Subcutaneous adipose tissue (tissue), 4 donors: ENCODE data around the gene DGKG. TPM values are rescaled to one million over a fixed set of nuclear protein-coding genes. Genes with fewer than 3 reads are reported as not detected.

ENCODE experiments used
- total RNA-seq, 4 donors: library from RNA; depleted of rRNA; stranded (reverse); fragments of >200 nt; gene quantifications; one replicate each; pipeline ENCODE4 v1.1.0, GENCODE V29; 2016
- TF ChIP-seq, protein P1 (sequence below): fragments of 450-650 bp; IDR thresholded peaks from one replicate; pipeline ENCODE4 v1.5.1; 2016; ENCODE audit warnings: low read depth, mild to moderate bottlenecking, control low read depth, antibody characterized with exemption, moderate library complexity

DGKG gene
- total RNA-seq, 4 donors from 2014 or later: 0.49 to 3.1 (median 1.8) TPM

DNA sequence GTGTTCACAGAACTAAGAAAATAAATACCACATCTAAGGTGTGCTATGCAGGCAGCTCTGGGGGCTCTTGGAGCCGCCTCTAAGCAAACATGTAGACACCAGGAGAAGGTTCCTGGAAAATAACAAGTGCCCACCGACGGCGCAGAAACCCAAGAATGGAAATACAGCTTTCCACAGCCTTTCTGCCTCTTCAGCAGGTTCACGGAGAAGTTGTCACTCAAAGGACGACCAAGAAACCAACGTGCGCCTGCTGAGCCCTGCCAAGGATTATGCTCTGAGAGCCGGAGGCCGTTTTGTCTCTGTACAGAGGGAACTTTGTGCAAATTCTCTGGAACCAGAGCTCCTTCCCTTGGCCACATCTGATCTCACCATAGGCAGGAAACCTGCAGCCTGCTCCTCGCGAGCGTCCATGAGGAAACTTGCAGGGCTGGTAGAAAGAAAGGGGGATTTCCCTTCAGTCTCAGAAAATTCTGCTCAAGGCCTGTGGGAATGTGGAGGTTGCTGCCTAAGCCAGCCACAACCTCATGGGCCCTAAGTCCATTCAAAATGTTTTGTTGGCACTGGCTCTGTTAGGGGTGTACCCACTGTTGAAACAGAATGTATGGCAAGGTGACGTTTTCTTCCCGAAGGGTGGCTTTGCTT lies 212.6 kb downstream of the DGKG start:
- TF ChIP-seq, protein P1, sequence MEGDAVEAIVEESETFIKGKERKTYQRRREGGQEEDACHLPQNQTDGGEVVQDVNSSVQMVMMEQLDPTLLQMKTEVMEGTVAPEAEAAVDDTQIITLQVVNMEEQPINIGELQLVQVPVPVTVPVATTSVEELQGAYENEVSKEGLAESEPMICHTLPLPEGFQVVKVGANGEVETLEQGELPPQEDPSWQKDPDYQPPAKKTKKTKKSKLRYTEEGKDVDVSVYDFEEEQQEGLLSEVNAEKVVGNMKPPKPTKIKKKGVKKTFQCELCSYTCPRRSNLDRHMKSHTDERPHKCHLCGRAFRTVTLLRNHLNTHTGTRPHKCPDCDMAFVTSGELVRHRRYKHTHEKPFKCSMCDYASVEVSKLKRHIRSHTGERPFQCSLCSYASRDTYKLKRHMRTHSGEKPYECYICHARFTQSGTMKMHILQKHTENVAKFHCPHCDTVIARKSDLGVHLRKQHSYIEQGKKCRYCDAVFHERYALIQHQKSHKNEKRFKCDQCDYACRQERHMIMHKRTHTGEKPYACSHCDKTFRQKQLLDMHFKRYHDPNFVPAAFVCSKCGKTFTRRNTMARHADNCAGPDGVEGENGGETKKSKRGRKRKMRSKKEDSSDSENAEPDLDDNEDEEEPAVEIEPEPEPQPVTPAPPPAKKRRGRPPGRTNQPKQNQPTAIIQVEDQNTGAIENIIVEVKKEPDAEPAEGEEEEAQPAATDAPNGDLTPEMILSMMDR: no peak

DNA sequence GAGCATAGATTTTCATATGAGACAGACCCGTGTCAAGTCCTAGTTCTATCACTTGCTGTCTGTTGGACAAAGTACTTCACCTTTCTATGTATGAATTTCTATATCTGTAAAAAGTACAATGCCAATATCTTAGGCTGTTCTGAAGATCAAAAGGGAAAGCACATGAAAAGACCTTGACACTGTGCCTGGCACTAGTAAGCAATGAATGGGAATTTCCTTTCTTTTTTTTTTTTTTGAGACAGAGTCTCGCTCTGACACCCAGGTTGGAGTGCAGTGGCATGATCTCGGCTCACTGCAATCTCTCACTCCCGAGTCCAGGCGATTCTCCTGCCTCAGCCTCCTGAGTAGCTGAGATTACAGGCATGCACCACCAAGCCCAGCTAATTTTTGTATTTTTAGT lies 217.8 kb downstream of the DGKG start:
- TF ChIP-seq, protein P1: no peak

DNA sequence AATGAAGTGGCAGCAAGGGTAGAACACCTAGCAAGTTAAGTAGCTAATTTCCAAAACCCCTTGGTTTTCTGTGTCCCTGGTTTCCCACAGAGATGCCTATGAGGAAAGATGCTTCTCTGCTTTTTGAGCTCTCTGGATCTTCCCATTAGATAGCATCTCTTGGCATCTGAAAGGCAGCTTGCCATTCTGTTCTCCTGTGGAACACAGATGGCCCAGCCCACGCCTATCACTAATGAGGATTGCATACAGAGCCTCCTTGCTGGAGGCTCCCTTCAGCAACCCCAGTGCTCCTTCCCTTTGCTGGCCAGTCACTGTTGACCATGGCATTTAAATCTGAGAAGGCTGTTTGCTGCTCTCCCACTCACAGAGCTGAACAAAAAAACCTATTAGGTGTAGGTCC lies 218.8 kb downstream of the DGKG start:
- TF ChIP-seq, protein P1: no peak

DNA sequence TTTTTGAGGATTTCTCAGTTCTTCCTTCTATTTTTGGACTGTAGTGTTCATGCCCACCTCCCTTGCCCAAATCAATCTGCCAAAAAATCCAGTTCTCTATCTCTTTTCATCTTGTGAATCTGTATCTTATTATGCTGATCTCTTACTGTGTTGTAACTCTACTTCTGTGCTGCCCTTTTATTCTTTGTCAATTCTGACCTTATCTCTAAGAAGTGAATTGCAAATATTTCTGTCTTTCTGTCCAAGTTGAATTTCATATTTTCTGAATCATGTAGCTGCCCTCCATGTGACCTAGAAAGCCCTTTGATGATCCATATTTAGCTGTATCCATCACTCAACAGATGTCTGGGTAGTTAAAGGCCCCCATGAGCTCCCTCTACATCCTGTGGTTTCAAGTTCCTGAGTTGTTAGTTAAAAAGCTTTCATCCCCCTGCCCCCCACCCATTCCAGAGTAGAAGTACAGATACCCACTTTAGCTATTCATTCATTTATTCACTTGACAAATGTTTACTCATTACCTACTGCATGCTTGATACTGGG lies 219.6 kb downstream of the DGKG start:
- TF ChIP-seq, protein P1: no peak

DNA sequence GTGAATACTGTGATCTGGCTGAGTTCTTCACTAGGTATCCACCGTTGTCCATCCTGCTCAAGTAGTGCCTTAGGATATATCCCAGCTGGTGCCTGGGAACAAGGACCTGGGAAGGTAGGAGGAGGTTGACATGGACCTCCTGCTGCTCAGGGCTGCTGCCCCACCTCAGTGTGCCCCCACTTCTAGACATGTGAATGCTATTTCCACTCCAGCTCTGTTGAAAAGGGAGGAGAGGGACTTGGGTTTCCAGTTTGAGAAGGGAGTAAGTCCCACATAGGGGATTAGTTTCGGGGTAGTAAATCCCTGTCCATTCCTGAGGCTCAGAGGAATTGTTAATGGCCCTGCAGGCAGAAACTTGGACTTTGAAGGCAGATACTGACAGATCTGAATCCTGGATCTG lies 220.2 kb downstream of the DGKG start:
- TF ChIP-seq, protein P1: no peak

DNA sequence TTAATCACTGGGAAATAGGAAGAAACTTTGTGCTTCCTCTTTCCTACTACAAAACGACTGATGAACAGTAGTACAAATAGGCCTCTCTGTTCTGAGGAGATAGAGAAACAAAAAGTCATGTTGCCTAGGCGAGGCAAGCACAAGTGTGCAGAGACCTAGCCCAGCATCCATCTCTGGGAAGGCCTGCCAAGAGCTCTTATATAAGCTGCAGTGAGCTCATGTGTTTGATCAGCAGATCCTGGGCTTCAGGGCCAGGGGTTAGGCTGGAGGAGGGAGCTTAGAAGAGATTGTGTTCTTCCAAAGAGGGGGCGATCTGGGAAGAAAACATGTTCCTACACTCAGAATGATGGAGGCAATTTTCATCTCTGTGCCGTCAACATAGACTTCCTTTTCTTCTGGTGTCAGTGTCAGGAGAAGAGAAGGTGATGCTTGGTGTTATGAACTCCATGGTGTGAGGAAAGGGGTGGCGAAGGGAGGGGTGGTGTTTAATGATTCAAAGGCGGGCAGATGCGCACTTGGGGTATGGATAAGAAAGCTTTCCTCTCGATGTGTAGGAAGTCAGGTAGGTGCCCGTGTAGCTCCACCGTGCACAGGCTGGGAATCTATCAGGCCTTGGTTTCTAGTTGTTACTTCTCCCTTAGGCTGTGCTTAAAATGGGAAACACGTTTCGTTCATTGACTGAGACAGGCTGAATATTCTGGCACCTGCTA lies 223.6 kb downstream of the DGKG start:
- TF ChIP-seq, protein P1: no peak

DNA sequence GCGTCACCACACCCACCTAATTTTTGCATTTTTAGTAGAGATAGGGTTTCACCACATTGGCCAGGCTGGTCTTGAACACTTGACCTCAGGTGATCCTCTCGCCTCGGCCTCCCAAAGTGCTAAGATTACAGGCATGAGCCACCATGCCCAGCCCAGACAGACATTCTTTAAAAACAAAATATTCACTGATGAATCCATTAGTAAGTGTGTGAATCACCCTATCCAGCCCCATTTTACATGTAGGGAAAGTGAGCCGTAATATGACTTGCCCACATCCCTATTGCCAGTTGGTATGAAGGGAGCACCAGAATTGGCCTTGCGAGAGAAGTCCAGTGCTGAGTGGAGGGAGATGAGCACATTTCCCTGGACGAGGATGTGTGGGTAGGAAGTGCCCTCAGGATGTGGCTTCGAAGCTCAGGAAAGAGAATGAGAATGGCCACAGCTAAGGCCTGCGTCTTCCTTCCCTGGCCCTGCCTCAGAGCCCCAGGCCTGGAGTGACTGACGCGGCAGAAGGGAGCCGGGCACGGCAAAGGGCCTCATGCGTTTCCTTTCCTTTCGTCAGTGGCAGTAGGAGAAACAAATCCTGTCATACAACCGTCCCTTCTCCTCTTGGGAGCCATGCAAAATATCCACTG lies 224.9 kb downstream of the DGKG start:
- TF ChIP-seq, protein P1: no peak
